Type B pancreatic cell (in vitro differentiated cells): Measurements from ENCODE around the gene PALD1. TPM values are rescaled to one million over a fixed set of nuclear protein-coding genes. Genes with fewer than 3 reads are reported as not detected.

ENCODE experiments used
- DNase-seq: peaks from one replicate; pipeline ENCODE4 v3.0.0; 2021; ENCODE audit warnings: mixed read lengths; ENCODE audit not compliant: unreplicated experiment; ENCODE audit errors: extremely low spot score
- H3K27ac Mint-ChIP-seq: 2 replicates; pipeline ENCODE4 v1.8.0; 2021; ENCODE audit warnings: mild to moderate bottlenecking, mixed read lengths
- H3K27me3 Mint-ChIP-seq: 2 replicates; pipeline ENCODE4 v1.8.0; 2021; ENCODE audit warnings: mixed read lengths
- H3K36me3 Mint-ChIP-seq: 2 replicates; pipeline ENCODE4 v1.8.0; 2021; ENCODE audit warnings: mixed read lengths
- H3K4me1 Mint-ChIP-seq: one replicate; pipeline ENCODE4 v1.8.0; 2021; ENCODE audit warnings: mixed read lengths; ENCODE audit not compliant: unreplicated experiment
- H3K4me3 Mint-ChIP-seq: 2 replicates; pipeline ENCODE4 v1.8.0; 2021; ENCODE audit warnings: mild to moderate bottlenecking, mixed read lengths
- H3K9me3 Mint-ChIP-seq: 2 replicates; pipeline ENCODE4 v1.8.0; 2021; ENCODE audit warnings: mixed read lengths
- total RNA-seq: library from RNA; stranded (reverse); gene quantifications from 2 replicates; pipeline ENCODE4 v1.2.1, GENCODE V29; 2021; ENCODE audit warnings: low replicate concordance
- TF ChIP-seq, protein P1 (sequence below): fragments of 200-600 bp; sonication (generic); conservative IDR thresholded peaks from 2 replicates; pipeline ENCODE4 v1.5.0; 2021; ENCODE audit warnings: antibody characterized with exemption, mild to moderate bottlenecking

Gene PALD1
- total RNA-seq, 1 donor from 2014 or later: 9.6 TPM

DNA sequence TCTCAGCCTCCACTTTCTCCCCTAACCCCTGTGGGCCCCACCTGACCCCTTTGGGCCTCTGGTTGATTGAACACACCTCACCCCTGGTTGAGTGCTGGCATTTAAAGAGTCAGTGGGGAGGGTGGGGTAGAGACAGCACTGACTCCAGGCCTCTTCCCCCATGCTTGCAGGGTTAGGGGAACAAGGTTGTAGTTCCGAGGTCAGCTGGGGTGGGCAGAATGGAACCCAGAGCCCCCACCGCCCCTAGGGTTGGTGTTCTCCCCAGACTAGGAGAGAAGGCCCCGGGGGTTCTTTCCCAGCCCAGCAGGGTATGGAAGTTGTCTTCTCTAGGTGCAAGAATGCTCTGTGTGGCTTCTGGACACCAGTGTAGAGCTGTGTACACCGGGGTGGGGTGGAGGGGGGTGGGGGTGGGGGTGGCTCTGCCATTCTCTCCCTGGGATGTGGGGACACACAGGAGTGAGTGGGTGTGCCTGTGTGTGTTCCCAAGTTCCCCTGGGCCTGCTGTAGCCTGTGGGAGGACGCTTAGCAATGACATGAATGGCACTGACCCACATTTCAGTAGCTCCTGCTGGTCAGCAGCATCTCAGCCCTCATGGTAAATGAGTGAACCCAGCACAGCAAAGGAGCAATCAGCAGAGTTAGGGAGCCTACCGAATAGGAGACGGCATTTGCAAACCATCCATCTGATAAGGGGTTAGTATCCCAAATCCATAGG is 90.4 kb downstream of the PALD1 start:
- Mint-ChIP-seq H3K27me3 (peaks cover 2% of the 10 kb centered on the region), H3K36me3 (peaks cover 4% of the 10 kb centered on the region), H3K4me3 (no peak overlapping the region), H3K4me1 (no peaks in the 10 kb centered on the region), H3K9me3 (no peaks in the 10 kb centered on the region), H3K27ac (no peak overlapping the region)
- TF ChIP-seq, protein P1, sequence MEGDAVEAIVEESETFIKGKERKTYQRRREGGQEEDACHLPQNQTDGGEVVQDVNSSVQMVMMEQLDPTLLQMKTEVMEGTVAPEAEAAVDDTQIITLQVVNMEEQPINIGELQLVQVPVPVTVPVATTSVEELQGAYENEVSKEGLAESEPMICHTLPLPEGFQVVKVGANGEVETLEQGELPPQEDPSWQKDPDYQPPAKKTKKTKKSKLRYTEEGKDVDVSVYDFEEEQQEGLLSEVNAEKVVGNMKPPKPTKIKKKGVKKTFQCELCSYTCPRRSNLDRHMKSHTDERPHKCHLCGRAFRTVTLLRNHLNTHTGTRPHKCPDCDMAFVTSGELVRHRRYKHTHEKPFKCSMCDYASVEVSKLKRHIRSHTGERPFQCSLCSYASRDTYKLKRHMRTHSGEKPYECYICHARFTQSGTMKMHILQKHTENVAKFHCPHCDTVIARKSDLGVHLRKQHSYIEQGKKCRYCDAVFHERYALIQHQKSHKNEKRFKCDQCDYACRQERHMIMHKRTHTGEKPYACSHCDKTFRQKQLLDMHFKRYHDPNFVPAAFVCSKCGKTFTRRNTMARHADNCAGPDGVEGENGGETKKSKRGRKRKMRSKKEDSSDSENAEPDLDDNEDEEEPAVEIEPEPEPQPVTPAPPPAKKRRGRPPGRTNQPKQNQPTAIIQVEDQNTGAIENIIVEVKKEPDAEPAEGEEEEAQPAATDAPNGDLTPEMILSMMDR: no peak
- no peak for DNase-seq

DNA sequence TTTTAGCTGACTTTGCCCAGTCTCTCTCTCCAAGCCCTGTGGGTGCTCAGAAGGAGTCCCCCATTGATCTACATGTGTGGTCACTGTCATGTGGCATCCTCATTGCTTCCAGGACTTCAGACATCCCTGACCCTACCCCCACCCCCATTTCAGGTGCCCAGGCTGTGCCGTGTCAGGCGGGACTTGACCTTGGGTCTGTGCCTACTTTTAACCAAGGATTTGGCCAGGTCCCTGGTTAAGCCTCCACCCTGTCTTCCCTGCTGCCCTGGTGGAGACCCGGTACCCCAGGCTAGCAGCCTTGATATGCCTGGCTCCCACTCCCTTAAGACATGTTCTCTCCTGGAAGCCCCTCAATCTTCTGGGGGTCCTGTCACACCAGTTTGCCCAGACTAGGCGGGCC is 92.7 kb downstream of the PALD1 start:
- Mint-ChIP-seq H3K4me3 (no peak overlapping the region), H3K36me3 (peaks cover 4% of the 10 kb centered on the region), H3K27ac (no peak overlapping the region), H3K4me1 (peaks cover 6% of the 10 kb centered on the region), H3K9me3 (no peaks in the 10 kb centered on the region), H3K27me3 (peaks cover 2% of the 10 kb centered on the region)
- TF ChIP-seq, protein P1: no peak
- DNase-seq: no peak

DNA sequence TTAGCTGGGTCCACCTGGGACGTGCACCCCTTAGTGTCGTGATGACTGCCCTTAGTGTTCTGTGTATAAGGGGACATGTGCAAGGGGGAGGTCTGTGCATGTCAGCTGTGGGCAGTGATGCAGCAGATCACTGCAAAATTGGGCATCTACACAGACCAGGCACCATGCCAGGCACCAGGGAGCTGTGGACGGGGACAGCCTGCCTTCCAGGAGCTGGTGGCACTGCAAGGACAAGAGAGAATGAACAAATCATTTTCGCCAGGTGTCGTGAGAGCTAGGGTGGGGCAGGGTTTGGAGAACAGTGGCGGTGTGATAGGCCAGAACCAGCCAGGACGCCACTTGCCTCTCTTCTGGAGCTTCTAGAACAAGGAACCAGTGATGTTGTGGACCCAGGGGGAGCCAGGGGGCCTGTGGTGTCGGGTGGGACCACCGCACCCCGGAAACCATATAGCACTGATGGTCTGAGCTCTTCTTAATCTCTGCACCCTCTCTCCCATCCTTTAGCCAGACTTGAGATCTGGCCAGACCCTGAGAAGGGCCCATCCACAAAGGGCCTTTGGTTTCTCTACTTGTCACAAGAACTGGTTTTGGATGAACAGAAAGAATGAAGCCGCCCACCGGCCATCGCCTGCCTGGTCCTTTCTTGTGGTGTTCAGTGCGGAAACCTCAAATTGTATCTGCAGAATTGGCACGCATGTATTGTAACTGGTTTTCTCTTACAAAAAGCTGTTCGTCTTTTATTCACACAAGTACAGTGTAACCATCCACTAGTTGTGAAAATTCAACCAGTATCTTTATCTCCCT is 93.3 kb downstream of the PALD1 start:
- Mint-ChIP-seq H3K36me3 (peaks cover 4% of the 10 kb centered on the region), H3K9me3 (no peaks in the 10 kb centered on the region), H3K27me3 (peaks cover 2% of the 10 kb centered on the region), H3K4me1 (peaks cover 6% of the 10 kb centered on the region), H3K4me3 (no peak overlapping the region), H3K27ac (no peak overlapping the region)
- TF ChIP-seq, protein P1: no peak
- no peak for DNase-seq

DNA sequence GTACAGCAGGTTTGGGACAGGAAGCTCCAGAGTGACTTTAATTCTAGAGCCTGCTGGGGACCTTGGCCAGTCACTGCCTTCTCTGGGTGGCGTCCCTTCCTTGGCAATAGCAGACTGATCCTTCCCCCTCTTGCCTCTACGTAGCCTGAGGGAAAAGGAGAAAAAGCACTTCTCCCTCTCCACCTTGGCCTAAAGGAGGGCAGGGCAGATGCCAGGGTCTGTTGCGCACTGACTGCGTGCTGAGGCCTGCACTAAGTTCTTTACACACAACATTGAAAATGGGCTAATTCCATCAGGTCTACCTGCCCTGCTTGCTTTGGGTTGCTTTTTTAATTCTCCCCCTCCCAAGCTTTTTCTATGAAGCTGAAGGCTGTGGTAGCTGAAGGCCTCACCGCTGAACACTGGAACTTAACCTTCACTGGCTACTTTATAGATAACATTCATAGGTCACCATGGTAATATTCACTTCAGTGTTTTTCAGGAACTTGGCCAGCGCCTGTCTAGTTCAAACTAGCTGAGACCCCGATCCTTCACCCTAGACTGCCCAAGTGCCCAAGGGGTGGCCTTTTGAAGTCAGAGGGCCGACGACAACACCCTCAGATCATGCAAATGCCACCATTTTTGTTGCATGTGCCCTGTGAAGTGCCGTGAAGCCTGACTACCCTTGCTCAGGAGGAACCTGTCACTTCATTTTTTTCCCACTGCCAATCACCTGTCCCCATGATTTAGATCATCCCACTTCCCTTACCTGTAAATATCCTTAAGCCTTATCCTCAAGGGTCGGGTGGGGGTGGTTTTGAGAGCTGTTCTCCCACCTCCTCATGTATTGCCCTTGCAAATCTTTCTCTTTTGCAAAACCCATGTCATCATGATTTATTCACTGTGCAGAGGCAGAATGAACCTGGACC is 95.3 kb downstream of the PALD1 start:
- DNase-seq: no peak
- TF ChIP-seq, protein P1: no peak
- no peaks in the 10 kb centered on the region for H3K9me3 Mint-ChIP-seq
- peaks cover 6% of the 10 kb centered on the region for H3K4me1 Mint-ChIP-seq
- H3K36me3 Mint-ChIP-seq: peaks cover 4% of the 10 kb centered on the region
- H3K4me3 Mint-ChIP-seq: no peak overlapping the region
- H3K27me3 Mint-ChIP-seq: no peaks in the 10 kb centered on the region
- H3K27ac Mint-ChIP-seq: no peak overlapping the region

DNA sequence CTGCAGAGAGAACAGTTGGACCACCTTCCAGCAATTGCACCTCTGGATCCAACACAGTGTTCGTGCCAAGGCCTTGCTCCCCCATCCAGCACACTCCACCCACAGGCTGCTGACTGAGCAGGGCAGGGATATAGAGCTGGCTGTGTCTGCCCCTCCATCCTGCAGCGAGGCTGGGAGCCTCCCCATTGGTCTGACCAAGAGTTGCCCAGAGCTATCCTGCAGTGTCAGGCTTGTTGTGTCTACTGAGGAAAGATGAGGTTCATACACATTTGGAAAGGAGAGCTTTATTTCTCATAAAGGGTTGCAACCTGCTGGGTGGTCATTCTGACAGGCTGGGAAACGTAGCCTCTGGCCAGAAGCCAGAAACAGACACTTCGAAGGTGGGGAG is 96.9 kb downstream of the PALD1 start:
- H3K9me3 Mint-ChIP-seq: no peaks in the 10 kb centered on the region
- H3K27me3 Mint-ChIP-seq: no peaks in the 10 kb centered on the region
- peak overlapping the region; percentile 10 for H3K27ac Mint-ChIP-seq
- H3K4me3 Mint-ChIP-seq: no peak overlapping the region
- no peaks in the 10 kb centered on the region for H3K36me3 Mint-ChIP-seq
- DNase-seq: no peak
- peaks cover 6% of the 10 kb centered on the region for H3K4me1 Mint-ChIP-seq
- TF ChIP-seq, protein P1: no peak
